Limb (tissue), 2 donors: ENCODE measurements around the gene SLC25A21.
"Not testable (repeated sequence)": the region's sequence is repeated elsewhere in the genome, so short reads cannot be mapped to it uniquely, and the experiment has no call there.

Experiments used
- DNase-seq, 2 donors: peaks; one replicate each; pipeline ENCODE4 v3.0.0-alpha.2; 2016; ENCODE audit errors: extremely low spot score in 2 of 2

Gene SLC25A21

GRCh38 chr14:37172024-37172869 is at the start of gene SLC25A21:
TSS of gene SLC25A21 (minus strand) at chr14:37172606.
- peak; percentile 86 to 87 for DNase-seq

DNA sequence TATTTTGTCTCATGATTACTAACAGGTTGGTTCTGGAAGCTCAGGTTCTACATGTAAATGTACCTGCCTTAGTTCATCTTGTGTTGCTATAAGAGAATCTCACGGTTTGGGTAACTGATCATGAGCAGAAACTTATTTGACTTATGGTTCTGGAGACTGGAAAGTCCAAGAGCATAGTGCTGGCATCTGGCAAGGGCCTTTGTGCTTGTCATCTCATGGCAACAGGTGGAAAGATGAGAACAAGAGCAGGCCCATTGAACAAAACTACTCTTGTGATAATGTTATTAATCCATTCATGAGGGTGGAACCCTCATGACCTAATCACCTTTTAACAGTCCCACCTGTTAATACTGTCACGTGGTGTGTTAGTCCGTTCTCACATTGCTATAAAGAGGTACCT is 48.7 kb upstream of the SLC25A21 start:
- DNase-seq, result no peak

DNA sequence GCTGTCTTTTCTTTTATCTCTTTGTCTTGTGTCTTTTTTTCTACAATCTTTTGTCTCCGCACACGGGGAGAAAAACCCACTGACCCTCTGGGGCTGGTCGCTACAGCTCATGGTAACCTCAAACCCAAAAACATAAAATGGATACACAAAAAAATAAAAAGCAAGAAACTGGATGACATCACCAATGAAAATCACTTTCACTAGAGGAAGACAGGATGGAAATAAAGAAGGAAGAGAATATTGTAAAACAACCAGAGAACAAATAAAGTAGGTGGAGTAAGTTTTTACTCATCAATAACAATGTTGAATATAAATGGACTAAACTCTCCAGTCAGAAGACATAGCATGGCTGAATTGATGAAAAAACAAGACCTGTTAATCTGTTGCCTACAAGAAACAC is 42.9 kb upstream of the SLC25A21 start:
- DNase-seq, result no peak

DNA sequence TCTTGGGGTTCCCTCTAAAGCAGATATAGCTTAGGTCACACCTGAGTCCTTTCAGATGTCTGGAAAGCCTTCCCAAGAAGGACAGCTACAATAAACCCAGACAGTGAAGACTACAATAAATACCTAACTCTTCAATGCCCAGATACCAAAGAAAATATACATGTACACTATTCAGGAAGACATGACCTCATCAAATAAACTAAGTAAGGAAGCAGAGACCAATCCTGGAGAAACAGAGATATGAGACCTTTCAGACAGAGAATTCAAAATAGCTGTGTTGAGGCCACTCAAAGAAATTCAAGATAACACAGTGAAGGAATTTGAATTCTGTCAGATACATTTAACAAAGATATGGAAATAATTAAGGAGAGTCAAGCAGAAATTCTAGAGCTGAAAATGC is 40.6 kb upstream of the SLC25A21 start:
- DNase-seq, result no peak

DNA sequence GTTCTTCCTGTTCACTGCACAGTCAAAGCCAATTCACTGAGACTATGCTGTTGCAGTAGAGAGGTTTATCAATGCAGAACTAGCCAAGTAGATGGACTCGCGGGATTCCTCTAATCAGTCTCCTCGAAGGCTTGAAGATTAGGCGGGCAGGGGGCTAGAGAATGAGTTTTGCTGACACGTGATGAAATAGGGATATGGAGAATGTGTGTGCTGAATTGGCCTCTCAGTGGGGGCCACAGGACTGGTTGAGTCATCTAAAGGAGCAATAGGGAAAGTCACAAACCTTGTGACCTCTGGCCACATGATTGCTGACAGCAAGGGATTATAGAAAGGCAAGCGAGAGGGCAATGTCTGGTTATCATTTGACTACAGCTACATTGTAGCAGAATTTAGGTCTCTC is 38.0 kb upstream of the SLC25A21 start:
- no peak for DNase-seq

GRCh38 chr14:37209617-37210016 is 37.2 kb upstream of the SLC25A21 start:
- not testable (repeated sequence) for DNase-seq

- DNase-seq, result not testable (repeated sequence)
These were observed 33.5 kb upstream of the SLC25A21 start for GRCh38 chr14:37205623-37206605.

GRCh38 chr14:37203423-37203822 is 31.0 kb upstream of the SLC25A21 start:
- DNase-seq, result no peak

- no peak for DNase-seq
These were observed 30.4 kb upstream of the SLC25A21 start for GRCh38 chr14:37202812-37203211.

GRCh38 chr14:37202265-37202664 is 29.9 kb upstream of the SLC25A21 start:
- no peak for DNase-seq

DNA sequence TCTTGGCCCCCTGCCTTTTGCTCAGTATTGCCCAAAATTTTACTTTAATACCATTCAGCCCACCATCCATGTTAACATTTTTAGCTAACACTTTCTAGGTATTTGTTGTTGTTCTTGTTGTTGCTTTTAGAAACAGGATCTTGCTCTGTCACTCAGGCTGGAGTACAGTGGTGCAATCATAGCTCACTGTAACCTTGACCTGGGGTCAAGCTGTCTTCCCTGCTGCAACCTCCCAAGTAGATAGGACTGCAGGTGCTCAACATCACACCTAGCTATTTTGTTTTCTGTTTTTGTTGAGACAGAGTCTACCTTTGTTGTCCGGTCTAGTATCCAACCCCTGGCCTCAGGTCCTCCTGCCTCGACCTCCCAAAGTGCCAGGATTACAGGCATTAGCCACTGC is 29.3 kb upstream of the SLC25A21 start:
- DNase-seq, result no peak

- no peak for DNase-seq
These were observed 26.5 kb upstream of the SLC25A21 start for GRCh38 chr14:37198907-37199306.

- no peak for DNase-seq
These were observed 25.8 kb upstream of the SLC25A21 start for GRCh38 chr14:37198273-37198598.

- peak; percentile 89 to 93 for DNase-seq
These were observed 25.2 kb upstream of the SLC25A21 start, which contains the start of gene MIPOL1 for GRCh38 chr14:37197421-37198272. TSS of gene MIPOL1 (plus strand) at chr14:37197937. CDS start at chr14:37247889, 49,952 bp downstream.

- DNase-seq, result no peak
These were observed 24.4 kb upstream of the SLC25A21 start for GRCh38 chr14:37196604-37197420.

- DNase-seq, result no peak
These were observed 22.9 kb upstream of the SLC25A21 start for GRCh38 chr14:37195327-37195726.

DNA sequence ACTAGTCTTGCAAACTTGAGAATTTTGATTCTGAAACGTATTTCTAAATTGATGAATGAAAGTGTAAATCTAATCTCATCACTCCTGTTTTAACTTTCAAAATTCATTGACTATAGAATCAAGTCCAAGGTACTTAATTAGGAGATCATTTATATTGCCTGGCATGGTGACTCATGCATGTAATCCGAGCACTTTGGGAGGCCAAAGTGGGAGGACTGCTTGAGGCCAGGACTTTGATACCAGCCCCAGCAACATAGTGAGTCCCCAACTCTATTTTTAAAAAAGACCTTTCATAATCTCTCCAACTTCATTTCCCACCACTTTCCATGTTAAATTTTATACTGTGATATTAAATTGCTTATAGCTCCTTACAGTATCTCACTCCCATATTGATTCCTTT is 22.3 kb upstream of the SLC25A21 start:
- no peak for DNase-seq

GRCh38 chr14:37189733-37190132 is 17.3 kb upstream of the SLC25A21 start:
- not testable (repeated sequence) for DNase-seq

DNA sequence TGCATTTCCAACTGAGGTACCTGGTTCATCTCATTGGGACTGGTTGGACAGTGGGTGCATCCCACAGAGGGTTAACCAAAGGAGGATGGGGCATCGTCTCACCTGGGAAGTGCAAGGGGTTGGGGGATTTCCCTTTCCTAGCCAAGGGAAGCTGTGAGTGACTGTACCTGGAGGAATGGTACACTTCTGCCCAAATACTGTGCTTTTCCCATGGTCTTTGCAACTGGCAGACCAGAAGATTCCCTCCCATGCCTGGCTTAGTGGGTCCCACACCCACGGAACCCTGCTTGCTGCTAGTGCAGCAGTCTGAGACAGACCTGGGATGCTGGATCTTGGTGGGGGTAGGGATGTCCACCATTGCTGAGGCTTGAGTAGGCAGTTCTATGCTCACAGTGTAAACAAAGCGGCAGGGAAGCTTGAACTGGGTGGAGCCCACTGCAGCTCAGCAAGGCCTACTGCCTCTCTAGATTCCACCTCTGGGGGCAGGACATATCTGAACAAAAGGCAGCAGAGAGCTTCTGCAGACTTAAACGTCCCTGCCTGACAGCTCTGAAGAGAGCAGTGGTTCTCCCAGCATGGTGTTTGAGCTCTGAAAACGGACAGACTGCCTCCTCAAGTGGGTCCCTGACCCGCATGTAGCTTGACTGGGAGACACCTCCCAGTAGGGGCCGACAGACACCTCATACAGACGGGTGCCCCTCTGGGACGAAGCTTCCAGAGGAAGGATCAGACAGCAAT is 15.6 kb upstream of the SLC25A21 start:
- not testable (repeated sequence) for DNase-seq

DNA sequence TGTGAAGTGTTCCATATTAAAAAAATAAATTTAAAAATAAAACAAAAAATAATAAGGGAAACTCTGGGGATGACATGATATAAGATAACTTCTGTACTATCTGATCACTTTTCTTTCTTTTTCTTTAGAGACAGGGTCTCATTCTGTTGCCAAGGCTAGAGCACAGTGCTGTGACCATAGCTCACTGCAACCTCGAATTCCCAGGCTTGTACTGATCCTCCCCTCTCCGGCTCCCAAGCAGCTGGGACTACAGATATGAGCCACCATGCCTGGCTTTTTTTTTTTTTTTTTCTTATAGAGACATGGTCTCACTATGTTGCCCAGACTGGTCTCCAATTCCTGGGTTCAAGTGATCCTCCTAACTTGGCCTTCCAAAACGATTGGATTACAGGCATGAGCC is 14.9 kb upstream of the SLC25A21 start:
- no peak for DNase-seq
